HepG2 (cell line): Measurements from ENCODE around the gene NBPF1. TPM values are rescaled to one million over a fixed set of nuclear protein-coding genes. Genes with fewer than 3 reads are reported as not detected.
A peak's percentile ranks its signal among the peaks of the same experiment; 100 is the strongest.

ENCODE experiments used
- ARNT ChIP-seq: fragments of 450-650 bp; IDR thresholded peaks from 2 replicates; pipeline ENCODE4 v1.6.1; 2017
- CBX5 ChIP-seq: sonication (generic); formaldehyde crosslinking; IDR thresholded peaks from 2 replicates; pipeline ENCODE4 v1.4.0; 2020; ENCODE audit warnings: missing genetic modification reagents, borderline replicate concordance
- EED ChIP-seq: sonication (generic); formaldehyde crosslinking; IDR thresholded peaks from 2 replicates; pipeline ENCODE4 v1.5.0; 2020; ENCODE audit warnings: mild to moderate bottlenecking, missing genetic modification reagents
- ELF4 ChIP-seq: sonication (generic); formaldehyde crosslinking; IDR thresholded peaks from 2 replicates; pipeline ENCODE4 v1.5.0; 2020; ENCODE audit warnings: missing genetic modification reagents, mild to moderate bottlenecking, moderate library complexity, borderline replicate concordance
- HMG20A ChIP-seq: IDR thresholded peaks from 2 replicates; pipeline ENCODE4 v1.6.1; 2016; ENCODE audit warnings: borderline replicate concordance
- MTF2 ChIP-seq: sonication (generic); formaldehyde crosslinking; IDR thresholded peaks from 2 replicates; pipeline ENCODE4 v1.5.0; 2020; ENCODE audit warnings: missing genetic modification reagents, borderline replicate concordance
- NR1H2 ChIP-seq: sonication (generic); formaldehyde crosslinking; IDR thresholded peaks from 2 replicates; pipeline ENCODE4 v1.8.1; 2022; ENCODE audit warnings: low read depth, missing genetic modification reagents, borderline replicate concordance
- RBM39 ChIP-seq: fragments of 200-400 bp; formaldehyde crosslinking; IDR thresholded peaks from one replicate; pipeline ENCODE4 v1.6.1; 2018; ENCODE audit warnings: antibody characterized with exemption, mild to moderate bottlenecking, low read depth, low read length; ENCODE audit not compliant: poor library complexity, severe bottlenecking
- YEATS4 ChIP-seq: sonication (generic); formaldehyde crosslinking; IDR thresholded peaks from 2 replicates; pipeline ENCODE4 v1.4.0; 2020; ENCODE audit warnings: missing genetic modification reagents, borderline replicate concordance
- ZBTB20 ChIP-seq: sonication (generic); formaldehyde crosslinking; IDR thresholded peaks from 2 replicates; pipeline ENCODE4 v1.8.1; 2023; ENCODE audit warnings: missing genetic modification reagents, low read depth, mild to moderate bottlenecking, borderline replicate concordance
- ZFAT ChIP-seq: sonication (generic); formaldehyde crosslinking; conservative IDR thresholded peaks from 2 replicates; pipeline ENCODE4 v1.8.1; 2023; ENCODE audit warnings: missing genetic modification reagents, inconsistent platforms
- ZFYVE20 ChIP-seq: sonication (generic); formaldehyde crosslinking; IDR thresholded peaks from 2 replicates; pipeline ENCODE4 v1.8.0; 2023; ENCODE audit warnings: low read depth, mild to moderate bottlenecking, moderate library complexity, missing genetic modification reagents, borderline replicate concordance
- ZNF724P ChIP-seq: sonication (generic); formaldehyde crosslinking; IDR thresholded peaks from 2 replicates; pipeline ENCODE4 v1.8.0; 2022; ENCODE audit warnings: missing genetic modification reagents, borderline replicate concordance
- polyA plus RNA-seq, 8 experiments: library from polyadenylated mRNA; depleted of rRNA in 3 of 8; stranded (reverse) in 7 of 8; unstranded in 1 of 8; fragments of >200 nt; fragmentation: Illumina TruSeq in 4 of 8; extraction: Trizol in 4 of 8; gene quantifications; 2 replicates each; pipeline versions ENCODE4 v1.2.1 to v1.2.3, GENCODE V29; 2011 to 2016; ENCODE audit warnings: low read depth in 4 of 8, missing spikeins in 1 of 8, mixed read lengths in 1 of 8; ENCODE audit not compliant: insufficient read depth in 1 of 8
- total RNA-seq, 5 experiments: library from RNA; depleted of rRNA; stranded (reverse); fragments of >200 nt; fragmentation: Illumina TruSeq; extraction: Trizol; gene quantifications; 2 replicates each; pipeline ENCODE4 v1.2.3, GENCODE V29; 2016; ENCODE audit warnings: low read depth in 1 of 5
- TF ChIP-seq, protein P1 (sequence below): IDR thresholded peaks from 2 replicates; pipeline ENCODE4 v1.6.1; 2012; ENCODE audit warnings: inconsistent platforms
- TF ChIP-seq, protein P2 (sequence below): sonication (generic); formaldehyde crosslinking; IDR thresholded peaks from 2 replicates; pipeline ENCODE4 v1.9.0; 2022; ENCODE audit warnings: low read depth, missing genetic modification reagents
- TF ChIP-seq, protein P3 (sequence below): sonication (generic); formaldehyde crosslinking; IDR thresholded peaks from 2 replicates; pipeline ENCODE4 v1.8.1; 2023; ENCODE audit warnings: missing genetic modification reagents, inconsistent platforms, borderline replicate concordance
- TF ChIP-seq, protein P4 (sequence below): sonication (generic); formaldehyde crosslinking; IDR thresholded peaks from 2 replicates; pipeline ENCODE4 v1.8.0; 2022; ENCODE audit warnings: mild to moderate bottlenecking, missing genetic modification reagents; ENCODE audit not compliant: insufficient replicate concordance
- TF ChIP-seq, protein P5 (sequence below): sonication (generic); formaldehyde crosslinking; IDR thresholded peaks from 2 replicates; pipeline ENCODE4 v1.4.0; 2020; ENCODE audit warnings: mild to moderate bottlenecking, low read depth, missing genetic modification reagents
- TF ChIP-seq, protein P6 (sequence below): sonication (generic); formaldehyde crosslinking; IDR thresholded peaks from 2 replicates; pipeline ENCODE4 v1.4.0; 2020; ENCODE audit warnings: low read depth, mild to moderate bottlenecking, missing genetic modification reagents

Gene NBPF1
- total and polyA plus RNA-seq, 2 of the 13 experiments (the other 11 are each of a cell fraction or from before 2014, with no cell fraction given), result 30.3 to 35.6 TPM

DNA sequence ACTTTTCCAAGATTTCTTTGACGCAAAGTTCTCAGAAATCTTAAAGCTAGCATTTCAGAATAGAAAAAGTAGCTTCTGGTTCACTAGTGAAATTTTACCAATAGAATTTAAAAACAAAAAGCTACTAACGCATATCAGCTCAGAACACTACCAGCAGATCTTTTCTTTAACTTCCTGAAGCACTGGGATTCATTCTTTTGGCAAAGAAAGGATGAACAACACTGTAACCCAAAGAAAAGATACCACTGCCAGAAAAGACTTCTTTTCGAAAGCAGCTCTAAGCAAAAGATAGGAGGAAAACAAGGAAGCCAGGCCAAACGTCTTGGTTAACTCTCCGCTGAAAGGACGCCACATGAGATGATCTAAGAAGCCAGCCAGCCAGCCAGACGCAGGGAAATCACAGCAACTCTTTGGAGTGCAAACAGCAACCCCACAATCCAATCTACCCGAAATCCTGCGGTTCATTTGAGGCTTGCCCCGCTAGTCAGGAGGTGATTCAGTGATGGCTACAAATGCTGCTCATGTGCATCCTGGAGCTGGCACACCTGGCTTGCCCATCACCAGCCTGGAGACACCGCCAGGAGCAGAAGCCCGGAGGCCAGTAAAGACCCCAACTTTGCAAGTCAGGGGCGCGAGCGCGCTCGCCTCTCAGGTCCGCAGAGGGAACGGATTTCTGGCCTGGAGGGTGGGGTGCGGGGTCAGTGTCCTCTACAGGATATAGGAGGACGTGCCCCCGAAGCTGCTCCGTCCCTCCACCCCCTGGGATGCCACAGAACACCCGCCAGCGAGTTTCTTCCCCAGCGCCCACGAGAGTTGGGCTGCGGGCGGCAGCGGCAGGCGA is 812 bp downstream of the NBPF1 start (continued):
- TF ChIP-seq NR1H2 (CRISPR knock-in tag) (no peak), ZBTB20 (no peak), ZNF724P (CRISPR knock-in tag) (0 out of 2 replicates have a peak, but pooled peaks have one; percentile 64), ZFYVE20 (no peak), MTF2 (CRISPR knock-in tag) (peak; percentile 28; the same call in 1 of the 2 replicates), CBX5 (no peak), YEATS4 (CRISPR knock-in tag) (0 out of 2 replicates have a peak, but pooled peaks have one; percentile 45), HMG20A (0 out of 2 replicates have a peak, but pooled peaks have one; percentile 5), ZFAT (CRISPR knock-in tag) (0 out of 2 replicates have a peak, but pooled peaks have one; percentile 76), EED (CRISPR knock-in tag) (peak; percentile 99; the same call in 1 of the 2 replicates), RBM39 (no peak), ELF4 (CRISPR knock-in tag) (peak; percentile 18; the same call in 1 of the 2 replicates), ARNT (peak; percentile 61; the same call in 1 of the 2 replicates)
- TF ChIP-seq, protein P1, sequence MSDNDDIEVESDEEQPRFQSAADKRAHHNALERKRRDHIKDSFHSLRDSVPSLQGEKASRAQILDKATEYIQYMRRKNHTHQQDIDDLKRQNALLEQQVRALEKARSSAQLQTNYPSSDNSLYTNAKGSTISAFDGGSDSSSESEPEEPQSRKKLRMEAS, result no peak
- TF ChIP-seq, protein P2, sequence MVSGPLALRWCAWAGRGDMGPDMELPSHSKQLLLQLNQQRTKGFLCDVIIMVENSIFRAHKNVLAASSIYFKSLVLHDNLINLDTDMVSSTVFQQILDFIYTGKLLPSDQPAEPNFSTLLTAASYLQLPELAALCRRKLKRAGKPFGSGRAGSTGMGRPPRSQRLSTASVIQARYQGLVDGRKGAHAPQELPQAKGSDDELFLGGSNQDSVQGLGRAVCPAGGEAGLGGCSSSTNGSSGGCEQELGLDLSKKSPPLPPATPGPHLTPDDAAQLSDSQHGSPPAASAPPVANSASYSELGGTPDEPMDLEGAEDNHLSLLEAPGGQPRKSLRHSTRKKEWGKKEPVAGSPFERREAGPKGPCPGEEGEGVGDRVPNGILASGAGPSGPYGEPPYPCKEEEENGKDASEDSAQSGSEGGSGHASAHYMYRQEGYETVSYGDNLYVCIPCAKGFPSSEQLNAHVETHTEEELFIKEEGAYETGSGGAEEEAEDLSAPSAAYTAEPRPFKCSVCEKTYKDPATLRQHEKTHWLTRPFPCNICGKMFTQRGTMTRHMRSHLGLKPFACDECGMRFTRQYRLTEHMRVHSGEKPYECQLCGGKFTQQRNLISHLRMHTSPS (CRISPR knock-in tag), result peak; percentile 15; the same call in 1 of the 2 replicates
- TF ChIP-seq, protein P3, sequence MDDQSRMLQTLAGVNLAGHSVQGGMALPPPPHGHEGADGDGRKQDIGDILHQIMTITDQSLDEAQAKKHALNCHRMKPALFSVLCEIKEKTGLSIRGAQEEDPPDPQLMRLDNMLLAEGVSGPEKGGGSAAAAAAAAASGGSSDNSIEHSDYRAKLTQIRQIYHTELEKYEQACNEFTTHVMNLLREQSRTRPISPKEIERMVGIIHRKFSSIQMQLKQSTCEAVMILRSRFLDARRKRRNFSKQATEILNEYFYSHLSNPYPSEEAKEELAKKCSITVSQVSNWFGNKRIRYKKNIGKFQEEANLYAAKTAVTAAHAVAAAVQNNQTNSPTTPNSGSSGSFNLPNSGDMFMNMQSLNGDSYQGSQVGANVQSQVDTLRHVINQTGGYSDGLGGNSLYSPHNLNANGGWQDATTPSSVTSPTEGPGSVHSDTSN, result peak; percentile 36; the same call in 1 of the 2 replicates
- TF ChIP-seq, protein P4, sequence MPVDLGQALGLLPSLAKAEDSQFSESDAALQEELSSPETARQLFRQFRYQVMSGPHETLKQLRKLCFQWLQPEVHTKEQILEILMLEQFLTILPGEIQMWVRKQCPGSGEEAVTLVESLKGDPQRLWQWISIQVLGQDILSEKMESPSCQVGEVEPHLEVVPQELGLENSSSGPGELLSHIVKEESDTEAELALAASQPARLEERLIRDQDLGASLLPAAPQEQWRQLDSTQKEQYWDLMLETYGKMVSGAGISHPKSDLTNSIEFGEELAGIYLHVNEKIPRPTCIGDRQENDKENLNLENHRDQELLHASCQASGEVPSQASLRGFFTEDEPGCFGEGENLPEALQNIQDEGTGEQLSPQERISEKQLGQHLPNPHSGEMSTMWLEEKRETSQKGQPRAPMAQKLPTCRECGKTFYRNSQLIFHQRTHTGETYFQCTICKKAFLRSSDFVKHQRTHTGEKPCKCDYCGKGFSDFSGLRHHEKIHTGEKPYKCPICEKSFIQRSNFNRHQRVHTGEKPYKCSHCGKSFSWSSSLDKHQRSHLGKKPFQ (CRISPR knock-in tag), result no peak
- TF ChIP-seq, protein P5, sequence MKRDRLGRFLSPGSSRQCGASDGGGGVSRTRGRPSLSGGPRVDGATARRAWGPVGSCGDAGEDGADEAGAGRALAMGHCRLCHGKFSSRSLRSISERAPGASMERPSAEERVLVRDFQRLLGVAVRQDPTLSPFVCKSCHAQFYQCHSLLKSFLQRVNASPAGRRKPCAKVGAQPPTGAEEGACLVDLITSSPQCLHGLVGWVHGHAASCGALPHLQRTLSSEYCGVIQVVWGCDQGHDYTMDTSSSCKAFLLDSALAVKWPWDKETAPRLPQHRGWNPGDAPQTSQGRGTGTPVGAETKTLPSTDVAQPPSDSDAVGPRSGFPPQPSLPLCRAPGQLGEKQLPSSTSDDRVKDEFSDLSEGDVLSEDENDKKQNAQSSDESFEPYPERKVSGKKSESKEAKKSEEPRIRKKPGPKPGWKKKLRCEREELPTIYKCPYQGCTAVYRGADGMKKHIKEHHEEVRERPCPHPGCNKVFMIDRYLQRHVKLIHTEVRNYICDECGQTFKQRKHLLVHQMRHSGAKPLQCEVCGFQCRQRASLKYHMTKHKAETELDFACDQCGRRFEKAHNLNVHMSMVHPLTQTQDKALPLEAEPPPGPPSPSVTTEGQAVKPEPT (CRISPR knock-in tag), result no peak
- TF ChIP-seq, protein P6, sequence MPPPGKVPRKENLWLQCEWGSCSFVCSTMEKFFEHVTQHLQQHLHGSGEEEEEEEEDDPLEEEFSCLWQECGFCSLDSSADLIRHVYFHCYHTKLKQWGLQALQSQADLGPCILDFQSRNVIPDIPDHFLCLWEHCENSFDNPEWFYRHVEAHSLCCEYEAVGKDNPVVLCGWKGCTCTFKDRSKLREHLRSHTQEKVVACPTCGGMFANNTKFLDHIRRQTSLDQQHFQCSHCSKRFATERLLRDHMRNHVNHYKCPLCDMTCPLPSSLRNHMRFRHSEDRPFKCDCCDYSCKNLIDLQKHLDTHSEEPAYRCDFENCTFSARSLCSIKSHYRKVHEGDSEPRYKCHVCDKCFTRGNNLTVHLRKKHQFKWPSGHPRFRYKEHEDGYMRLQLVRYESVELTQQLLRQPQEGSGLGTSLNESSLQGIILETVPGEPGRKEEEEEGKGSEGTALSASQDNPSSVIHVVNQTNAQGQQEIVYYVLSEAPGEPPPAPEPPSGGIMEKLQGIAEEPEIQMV (CRISPR knock-in tag), result 0 out of 2 replicates have a peak, but pooled peaks have one; percentile 66
